Measurements from ENCODE around the gene ADSL.

Gene ADSL

DNA sequence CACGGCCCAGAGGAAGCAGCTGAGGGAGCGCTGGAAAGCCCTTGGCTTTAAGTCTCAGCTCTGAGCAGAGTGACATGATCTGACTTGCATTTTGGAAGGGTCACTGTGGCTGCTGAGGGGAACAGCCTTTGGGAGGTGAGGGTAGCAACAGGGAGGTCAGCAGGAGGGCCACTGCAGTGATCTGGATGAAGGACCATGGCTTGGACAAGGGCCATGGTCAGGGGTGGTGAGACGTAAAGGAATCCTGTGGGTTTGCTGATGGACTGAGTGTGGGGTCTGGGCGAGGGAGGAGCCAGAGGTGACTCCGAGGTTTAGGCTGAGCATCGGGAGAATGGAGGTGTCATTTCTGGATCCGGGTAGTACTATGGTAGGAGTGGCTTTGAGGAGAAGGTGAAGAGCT lies 57.4 kb downstream of the ADSL start:
- Histone ChIP-seq H4K20me1 (ENCODE audit: insufficient read depth, low read length) (peaks cover 3% of the 10 kb centered on the region; the same call in 1 of the 2 replicates), H3K36me3 (replicated peaks; ENCODE audit: low read depth, low read length) (peaks cover 43% of the 10 kb centered on the region), H2AFZ (ENCODE audit: low read depth, low read length) (no peak overlapping the region), H3K27ac (ENCODE audit: low read length) (no peak overlapping the region), H3K79me2 (ENCODE audit: low read length) (no peaks in the 10 kb centered on the region), H3K4me2 (ENCODE audit: low read length) (no peak overlapping the region), H3K9ac (ENCODE audit: low read length) (no peak overlapping the region), H3K4me3 (ENCODE audit: low read length) (no peak overlapping the region), H3K4me1 (ENCODE audit: low read length) (peaks cover 29% of the 10 kb centered on the region), H3K9me3 (ENCODE audit: insufficient read depth, low read length) (no peaks in the 10 kb centered on the region), H3K27me3 (ENCODE audit: low read depth, low read length) (no peaks in the 10 kb centered on the region)
- TF ChIP-seq EZH2phosphoT487 (IDR thresholded peaks at IDR 0.05; ENCODE audit: low read depth) = no peak
- TF ChIP-seq, protein P1, sequence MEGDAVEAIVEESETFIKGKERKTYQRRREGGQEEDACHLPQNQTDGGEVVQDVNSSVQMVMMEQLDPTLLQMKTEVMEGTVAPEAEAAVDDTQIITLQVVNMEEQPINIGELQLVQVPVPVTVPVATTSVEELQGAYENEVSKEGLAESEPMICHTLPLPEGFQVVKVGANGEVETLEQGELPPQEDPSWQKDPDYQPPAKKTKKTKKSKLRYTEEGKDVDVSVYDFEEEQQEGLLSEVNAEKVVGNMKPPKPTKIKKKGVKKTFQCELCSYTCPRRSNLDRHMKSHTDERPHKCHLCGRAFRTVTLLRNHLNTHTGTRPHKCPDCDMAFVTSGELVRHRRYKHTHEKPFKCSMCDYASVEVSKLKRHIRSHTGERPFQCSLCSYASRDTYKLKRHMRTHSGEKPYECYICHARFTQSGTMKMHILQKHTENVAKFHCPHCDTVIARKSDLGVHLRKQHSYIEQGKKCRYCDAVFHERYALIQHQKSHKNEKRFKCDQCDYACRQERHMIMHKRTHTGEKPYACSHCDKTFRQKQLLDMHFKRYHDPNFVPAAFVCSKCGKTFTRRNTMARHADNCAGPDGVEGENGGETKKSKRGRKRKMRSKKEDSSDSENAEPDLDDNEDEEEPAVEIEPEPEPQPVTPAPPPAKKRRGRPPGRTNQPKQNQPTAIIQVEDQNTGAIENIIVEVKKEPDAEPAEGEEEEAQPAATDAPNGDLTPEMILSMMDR (IDR thresholded peaks at IDR 0.05; ENCODE audit: low read depth, low read length) = no peak

DNA sequence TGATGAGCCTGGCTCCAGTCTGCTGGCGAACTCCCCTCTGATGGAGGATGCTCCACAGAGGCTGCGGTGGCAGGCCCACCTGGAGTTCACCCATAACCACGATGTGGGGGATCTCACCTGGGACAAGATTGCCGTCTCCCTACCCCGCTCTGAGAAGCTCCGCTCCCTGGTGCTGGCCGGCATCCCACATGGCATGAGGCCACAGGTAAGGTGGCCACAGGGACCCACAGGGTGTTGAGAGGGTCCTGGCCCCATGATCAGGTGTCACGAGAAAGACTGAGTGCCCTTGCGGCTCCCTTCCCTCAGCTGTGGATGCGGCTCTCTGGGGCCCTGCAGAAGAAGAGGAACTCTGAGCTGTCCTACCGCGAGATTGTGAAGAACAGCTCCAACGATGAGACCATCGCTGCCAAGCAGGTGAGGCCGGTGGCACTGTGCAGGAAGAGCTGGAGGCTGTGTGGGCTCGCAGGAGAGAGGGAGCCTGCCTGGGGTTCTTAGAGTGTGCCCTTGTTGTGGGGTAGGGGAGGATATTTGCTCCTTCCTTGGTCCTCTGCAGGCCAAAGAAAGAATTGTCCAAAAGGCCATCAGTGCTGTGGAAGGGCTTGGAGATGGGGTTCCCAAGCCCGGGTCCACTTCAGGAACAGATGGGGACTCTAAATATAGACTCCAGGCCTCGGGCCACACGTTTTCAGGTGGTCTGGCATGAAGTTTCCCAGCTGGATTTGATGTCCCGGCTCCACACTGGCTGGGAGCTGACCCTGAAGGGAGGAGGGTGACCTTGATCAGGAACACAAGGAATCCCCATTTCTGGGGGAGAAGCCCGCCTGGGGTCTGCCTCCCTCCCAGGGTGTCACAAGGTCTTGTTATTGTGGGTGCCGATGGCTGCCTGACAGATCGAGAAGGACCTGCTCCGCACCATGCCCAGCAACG lies 58.2 kb downstream of the ADSL start:
- Histone ChIP-seq H3K4me2 (ENCODE audit: low read length) (no peak overlapping the region), H4K20me1 (ENCODE audit: insufficient read depth, low read length) (no peaks in the 10 kb centered on the region), H3K4me1 (ENCODE audit: low read length) (peaks cover 21% of the 10 kb centered on the region), H3K9ac (ENCODE audit: low read length) (no peak overlapping the region), H3K27me3 (ENCODE audit: low read depth, low read length) (no peaks in the 10 kb centered on the region), H3K36me3 (replicated peaks; ENCODE audit: low read depth, low read length) (peaks cover 48% of the 10 kb centered on the region), H3K9me3 (ENCODE audit: insufficient read depth, low read length) (no peaks in the 10 kb centered on the region), H2AFZ (ENCODE audit: low read depth, low read length) (no peak overlapping the region), H3K79me2 (ENCODE audit: low read length) (no peaks in the 10 kb centered on the region), H3K27ac (ENCODE audit: low read length) (no peak overlapping the region), H3K4me3 (ENCODE audit: low read length) (no peak overlapping the region)
- TF ChIP-seq, protein P1 (IDR thresholded peaks at IDR 0.05; ENCODE audit: low read depth, low read length) = no peak
- no peak for TF ChIP-seq EZH2phosphoT487 (IDR thresholded peaks at IDR 0.05; ENCODE audit: low read depth)

DNA sequence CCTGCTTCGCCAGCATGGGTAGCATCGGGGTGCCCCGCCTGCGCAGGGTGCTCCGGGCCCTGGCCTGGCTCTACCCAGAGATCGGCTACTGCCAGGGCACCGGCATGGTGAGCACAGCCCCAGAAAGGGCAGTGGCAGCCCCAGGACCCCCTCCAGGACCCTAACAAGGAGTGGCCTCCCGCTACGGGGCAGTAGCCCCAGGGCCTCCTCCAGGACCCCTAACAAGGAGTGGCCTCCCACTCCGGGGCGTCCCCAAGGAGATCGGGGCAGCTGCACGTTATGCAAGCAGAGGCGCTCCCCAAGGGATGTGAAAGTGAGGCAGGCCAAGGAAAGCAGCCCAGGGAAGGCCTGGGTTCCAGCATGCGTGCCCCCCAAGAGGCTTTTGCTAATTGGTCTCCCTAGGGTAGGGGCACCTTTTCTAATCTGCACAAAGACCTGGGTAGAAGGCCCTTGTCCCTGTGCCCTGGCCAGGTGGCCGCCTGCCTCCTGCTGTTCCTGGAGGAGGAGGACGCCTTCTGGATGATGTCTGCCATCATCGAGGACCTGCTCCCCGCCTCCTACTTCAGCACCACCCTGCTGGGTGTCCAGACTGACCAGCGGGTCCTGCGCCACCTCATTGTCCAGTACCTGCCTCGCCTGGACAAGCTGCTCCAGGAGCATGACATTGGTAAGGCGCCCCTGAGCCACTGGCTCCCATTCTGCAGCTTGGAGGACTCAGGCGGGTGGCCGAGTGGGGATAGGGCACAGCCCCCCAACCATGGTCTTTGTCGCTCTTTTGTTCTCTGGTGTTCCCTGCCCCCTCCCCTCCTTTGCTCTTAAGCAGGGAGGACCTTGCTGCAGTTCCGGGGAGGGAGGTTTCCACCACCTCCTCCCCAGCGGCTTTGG lies 59.1 kb downstream of the ADSL start:
- Histone ChIP-seq H3K4me3 (ENCODE audit: low read length) (no peak overlapping the region), H3K36me3 (replicated peaks; ENCODE audit: low read depth, low read length) (peaks cover 56% of the 10 kb centered on the region), H3K4me1 (ENCODE audit: low read length) (peaks cover 12% of the 10 kb centered on the region), H3K27me3 (ENCODE audit: low read depth, low read length) (no peaks in the 10 kb centered on the region), H3K79me2 (ENCODE audit: low read length) (no peaks in the 10 kb centered on the region), H3K27ac (ENCODE audit: low read length) (no peak overlapping the region), H2AFZ (ENCODE audit: low read depth, low read length) (no peak overlapping the region), H3K9me3 (ENCODE audit: insufficient read depth, low read length) (no peaks in the 10 kb centered on the region), H4K20me1 (ENCODE audit: insufficient read depth, low read length) (no peaks in the 10 kb centered on the region), H3K9ac (ENCODE audit: low read length) (no peak overlapping the region), H3K4me2 (ENCODE audit: low read length) (no peak overlapping the region)
- no peak for TF ChIP-seq EZH2phosphoT487 (IDR thresholded peaks at IDR 0.05; ENCODE audit: low read depth)
- TF ChIP-seq, protein P1 (IDR thresholded peaks at IDR 0.05; ENCODE audit: low read depth, low read length) = no peak
